Measurements from ENCODE around the gene PRKCH. TPM values are rescaled to one million over a fixed set of nuclear protein-coding genes. Genes with fewer than 3 reads are reported as not detected.

PRKCH gene
- total and polyA plus RNA-seq, 10 of the 15 experiments (the other 5 are each of a cell fraction or from before 2014, with no cell fraction given): 10.7 to 140 (median 33.2) TPM

DNA sequence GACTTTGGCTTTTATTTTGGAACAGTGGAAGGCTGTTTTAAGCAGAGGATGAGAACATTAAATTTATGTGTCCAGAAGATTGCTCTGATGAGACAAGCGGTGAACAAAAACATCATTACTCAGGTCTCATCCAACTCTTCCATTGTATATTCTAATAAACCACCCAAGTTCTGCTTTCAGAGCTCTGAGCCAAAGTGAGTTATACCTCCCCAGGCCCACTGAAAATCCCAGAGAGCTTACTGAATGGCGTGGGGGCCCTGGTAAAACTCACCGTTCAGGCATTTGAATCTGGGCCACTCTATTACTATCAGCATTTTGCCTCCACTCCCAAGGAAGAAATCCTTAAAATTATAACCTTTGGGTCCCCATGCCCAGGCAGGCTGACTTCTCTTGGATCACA, 251.9 kb downstream of the PRKCH start:
- BruUV-seq (replicated peaks): no TSS peak
- SMC1A ChIA-PET (ENCODE audit: uncharacterized antibody, unreplicated experiment): interaction anchor here (1.1 to 2.1 kb wide), 2 partner anchors 8 to 11 kb away, joined by 3 to 6 read pairs; no protein-coding TSS in a partner anchor
- no peak for TF ChIP-seq SIX5 (IDR thresholded peaks at IDR 0.05; ENCODE audit: low read depth, low read length, severe bottlenecking)
- no peak for TF ChIP-seq CHD4 (IDR thresholded peaks at IDR 0.05)
- TF ChIP-seq, protein P1, sequence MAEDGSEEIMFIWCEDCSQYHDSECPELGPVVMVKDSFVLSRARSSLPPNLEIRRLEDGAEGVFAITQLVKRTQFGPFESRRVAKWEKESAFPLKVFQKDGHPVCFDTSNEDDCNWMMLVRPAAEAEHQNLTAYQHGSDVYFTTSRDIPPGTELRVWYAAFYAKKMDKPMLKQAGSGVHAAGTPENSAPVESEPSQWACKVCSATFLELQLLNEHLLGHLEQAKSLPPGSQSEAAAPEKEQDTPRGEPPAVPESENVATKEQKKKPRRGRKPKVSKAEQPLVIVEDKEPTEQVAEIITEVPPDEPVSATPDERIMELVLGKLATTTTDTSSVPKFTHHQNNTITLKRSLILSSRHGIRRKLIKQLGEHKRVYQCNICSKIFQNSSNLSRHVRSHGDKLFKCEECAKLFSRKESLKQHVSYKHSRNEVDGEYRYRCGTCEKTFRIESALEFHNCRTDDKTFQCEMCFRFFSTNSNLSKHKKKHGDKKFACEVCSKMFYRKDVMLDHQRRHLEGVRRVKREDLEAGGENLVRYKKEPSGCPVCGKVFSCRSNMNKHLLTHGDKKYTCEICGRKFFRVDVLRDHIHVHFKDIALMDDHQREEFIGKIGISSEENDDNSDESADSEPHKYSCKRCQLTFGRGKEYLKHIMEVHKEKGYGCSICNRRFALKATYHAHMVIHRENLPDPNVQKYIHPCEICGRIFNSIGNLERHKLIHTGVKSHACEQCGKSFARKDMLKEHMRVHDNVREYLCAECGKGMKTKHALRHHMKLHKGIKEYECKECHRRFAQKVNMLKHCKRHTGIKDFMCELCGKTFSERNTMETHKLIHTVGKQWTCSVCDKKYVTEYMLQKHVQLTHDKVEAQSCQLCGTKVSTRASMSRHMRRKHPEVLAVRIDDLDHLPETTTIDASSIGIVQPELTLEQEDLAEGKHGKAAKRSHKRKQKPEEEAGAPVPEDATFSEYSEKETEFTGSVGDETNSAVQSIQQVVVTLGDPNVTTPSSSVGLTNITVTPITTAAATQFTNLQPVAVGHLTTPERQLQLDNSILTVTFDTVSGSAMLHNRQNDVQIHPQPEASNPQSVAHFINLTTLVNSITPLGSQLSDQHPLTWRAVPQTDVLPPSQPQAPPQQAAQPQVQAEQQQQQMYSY (CRISPR knock-in tag; IDR thresholded peaks at IDR 0.05): no peak
- TF ChIP-seq ZNF384 (IDR thresholded peaks at IDR 0.05; ENCODE audit: borderline replicate concordance, low read depth, low read length): no peak
- TF ChIP-seq, protein P2, sequence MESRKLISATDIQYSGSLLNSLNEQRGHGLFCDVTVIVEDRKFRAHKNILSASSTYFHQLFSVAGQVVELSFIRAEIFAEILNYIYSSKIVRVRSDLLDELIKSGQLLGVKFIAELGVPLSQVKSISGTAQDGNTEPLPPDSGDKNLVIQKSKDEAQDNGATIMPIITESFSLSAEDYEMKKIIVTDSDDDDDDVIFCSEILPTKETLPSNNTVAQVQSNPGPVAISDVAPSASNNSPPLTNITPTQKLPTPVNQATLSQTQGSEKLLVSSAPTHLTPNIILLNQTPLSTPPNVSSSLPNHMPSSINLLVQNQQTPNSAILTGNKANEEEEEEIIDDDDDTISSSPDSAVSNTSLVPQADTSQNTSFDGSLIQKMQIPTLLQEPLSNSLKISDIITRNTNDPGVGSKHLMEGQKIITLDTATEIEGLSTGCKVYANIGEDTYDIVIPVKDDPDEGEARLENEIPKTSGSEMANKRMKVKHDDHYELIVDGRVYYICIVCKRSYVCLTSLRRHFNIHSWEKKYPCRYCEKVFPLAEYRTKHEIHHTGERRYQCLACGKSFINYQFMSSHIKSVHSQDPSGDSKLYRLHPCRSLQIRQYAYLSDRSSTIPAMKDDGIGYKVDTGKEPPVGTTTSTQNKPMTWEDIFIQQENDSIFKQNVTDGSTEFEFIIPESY (IDR thresholded peaks at IDR 0.05): no peak
- TF ChIP-seq KDM1A (IDR thresholded peaks at IDR 0.05; ENCODE audit: borderline replicate concordance): no peak
- TF ChIP-seq, protein P3, sequence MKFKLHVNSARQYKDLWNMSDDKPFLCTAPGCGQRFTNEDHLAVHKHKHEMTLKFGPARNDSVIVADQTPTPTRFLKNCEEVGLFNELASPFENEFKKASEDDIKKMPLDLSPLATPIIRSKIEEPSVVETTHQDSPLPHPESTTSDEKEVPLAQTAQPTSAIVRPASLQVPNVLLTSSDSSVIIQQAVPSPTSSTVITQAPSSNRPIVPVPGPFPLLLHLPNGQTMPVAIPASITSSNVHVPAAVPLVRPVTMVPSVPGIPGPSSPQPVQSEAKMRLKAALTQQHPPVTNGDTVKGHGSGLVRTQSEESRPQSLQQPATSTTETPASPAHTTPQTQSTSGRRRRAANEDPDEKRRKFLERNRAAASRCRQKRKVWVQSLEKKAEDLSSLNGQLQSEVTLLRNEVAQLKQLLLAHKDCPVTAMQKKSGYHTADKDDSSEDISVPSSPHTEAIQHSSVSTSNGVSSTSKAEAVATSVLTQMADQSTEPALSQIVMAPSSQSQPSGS (IDR thresholded peaks at IDR 0.05; ENCODE audit: low read length): no peak
- TF ChIP-seq MEF2A (IDR thresholded peaks at IDR 0.05; ENCODE audit: insufficient read depth, low read depth, low read length): no peak
- TF ChIP-seq ZNF24 (IDR thresholded peaks at IDR 0.05): no peak
- TF ChIP-seq RELA (IDR thresholded peaks at IDR 0.05; ENCODE audit: borderline replicate concordance, partially characterized antibody): no peak
- no peak for TF ChIP-seq PAX5 (IDR thresholded peaks at IDR 0.05; ENCODE audit: borderline replicate concordance, low read depth, low read length)
- TF ChIP-seq ASH2L (IDR thresholded peaks at IDR 0.05; ENCODE audit: borderline replicate concordance, low read depth): no peak
- TF ChIP-seq WRNIP1 (IDR thresholded peaks at IDR 0.05; ENCODE audit: borderline replicate concordance, low read depth, low read length): no peak
- no peak for TF ChIP-seq EGR1 (IDR thresholded peaks at IDR 0.05; ENCODE audit: borderline replicate concordance in 1 of 2, low read depth in 2 of 2, low read length in 2 of 2)
- TF ChIP-seq RCOR1 (conservative IDR thresholded peaks at IDR 0.05; ENCODE audit: low read depth, low read length): no peak
- TF ChIP-seq CREM (IDR thresholded peaks at IDR 0.05; ENCODE audit: low read depth): no peak
- no peak for TF ChIP-seq SRF (IDR thresholded peaks at IDR 0.05; ENCODE audit: low read depth in 2 of 2, low read length in 2 of 2)
- TF ChIP-seq EP300 (IDR thresholded peaks at IDR 0.05; ENCODE audit: borderline replicate concordance in 1 of 2, control insufficient read depth in 1 of 2, low read depth in 2 of 2, low read length in 2 of 2): no peak
- TF ChIP-seq NRF1 (conservative IDR thresholded peaks at IDR 0.05; ENCODE audit: low read depth, low read length): no peak

More for the DNA sequence above, 251.9 kb downstream of the PRKCH start:
- Histone ChIP-seq H3K9ac (ENCODE audit: control insufficient read depth, insufficient read depth, low read length) (no peak overlapping the region), H3K27me3 (replicated peaks in 1 of 2; ENCODE audit: control insufficient read depth in 2 of 2, insufficient read depth in 2 of 2, low read length in 1 of 2) (no peaks in the 10 kb centered on the region), H3K4me2 (ENCODE audit: control insufficient read depth, insufficient read depth) (no peak overlapping the region), H4K20me1 (ENCODE audit: control insufficient read depth, insufficient read depth) (no peaks in the 10 kb centered on the region), H3K27ac (ENCODE audit: control insufficient read depth, insufficient read depth) (no peak overlapping the region), H3K4me1 (ENCODE audit: control insufficient read depth, insufficient read depth, low read length) (peaks cover 10% of the 10 kb centered on the region), H2AFZ (ENCODE audit: control insufficient read depth, low read depth, low read length) (no peak overlapping the region), H3K4me3 (no peak overlapping the region), H3K36me3 (ENCODE audit: control insufficient read depth in 2 of 2, insufficient read depth in 2 of 2, low read length in 1 of 2) (no peaks in the 10 kb centered on the region), H3K9me3 (replicated peaks; ENCODE audit: control insufficient read depth, insufficient read depth, low read length) (no peaks in the 10 kb centered on the region), H3K79me2 (ENCODE audit: control insufficient read depth, insufficient read depth, low read length) (no peaks in the 10 kb centered on the region)
- in situ Hi-C loops (cut with MboI) (no loop called here), intact Hi-C loops (cut with micrococcal nuclease; ENCODE audit: unreplicated experiment) (no loop called here)
- 87% methylated on average over 3 of the region's 3 CpGs for WGBS (ENCODE audit: insufficient coverage, insufficient replicate concordance, low lambda C conversion rate, missing lambda C conversion rate)
- ChIA-PET CTCF (interaction anchor here (1.5 kb wide), 1 partner anchor 55 kb away, joined by 3 read pairs; no protein-coding TSS in a partner anchor), RAD21 (ENCODE audit: unreplicated experiment) (interaction anchor here (0.7 kb wide), 1 partner anchor 16 kb away, joined by 3 read pairs; no protein-coding TSS in a partner anchor), POLR2A (interaction anchor here (0.9 kb wide), 1 partner anchor 22 kb away, joined by 4 read pairs; no protein-coding TSS in a partner anchor)
- DNase-seq (ENCODE audit: low read depth, low spot score) (no peak), ATAC-seq (no peak), FAIRE-seq (no peak)

All from GM12878 (cell line).